ENCODE data around the gene JPH2.

Gene JPH2

GRCh38 chr20:44087857-44088120 lies 99.2 kb downstream of the JPH2 start:
- TF ChIP-seq CTCF (IDR thresholded peaks at IDR 0.05; ENCODE audit: insufficient read depth, low read depth, low read length, missing control alignments): no peak
- no peak overlapping the region for H3K4me3 ChIP-seq (ENCODE audit: low read depth, low read length)
- no peak for DNase-seq (ENCODE audit: low read depth)

- DNase-seq (ENCODE audit: low read depth): no peak
- TF ChIP-seq CTCF (IDR thresholded peaks at IDR 0.05; ENCODE audit: insufficient read depth, low read depth, low read length, missing control alignments): no peak
Observed at GRCh38 chr20:44087051-44087856, 99.7 kb downstream of the JPH2 start.

GRCh38 chr20:44085616-44086434 lies 101.2 kb downstream of the JPH2 start:
- no peak for TF ChIP-seq CTCF (IDR thresholded peaks at IDR 0.05; ENCODE audit: insufficient read depth, low read depth, low read length, missing control alignments)
- no peak for DNase-seq (ENCODE audit: low read depth)
- H3K4me3 ChIP-seq (ENCODE audit: low read depth, low read length): no peak overlapping the region

More at GRCh38 chr20:44087051-44087856, 99.7 kb downstream of the JPH2 start:
- no peak overlapping the region for H3K4me3 ChIP-seq (ENCODE audit: low read depth, low read length)

- no peak for TF ChIP-seq CTCF (IDR thresholded peaks at IDR 0.05; ENCODE audit: insufficient read depth, low read depth, low read length, missing control alignments)
- no peak for DNase-seq (ENCODE audit: low read depth)
- H3K4me3 ChIP-seq (ENCODE audit: low read depth, low read length): no peak overlapping the region
Observed at GRCh38 chr20:44084891-44085290, 102.1 kb downstream of the JPH2 start.

- H3K4me3 ChIP-seq (ENCODE audit: low read depth, low read length): no peak overlapping the region
- TF ChIP-seq CTCF (IDR thresholded peaks at IDR 0.05; ENCODE audit: insufficient read depth, low read depth, low read length, missing control alignments): no peak
- DNase-seq (ENCODE audit: low read depth): no peak
Observed at GRCh38 chr20:44084439-44084838, 102.5 kb downstream of the JPH2 start.

- TF ChIP-seq CTCF (IDR thresholded peaks at IDR 0.05; ENCODE audit: insufficient read depth, low read depth, low read length, missing control alignments): no peak
- H3K4me3 ChIP-seq (ENCODE audit: low read depth, low read length): no peak overlapping the region
- no peak for DNase-seq (ENCODE audit: low read depth)
Observed at GRCh38 chr20:44083220-44083933, 103.6 kb downstream of the JPH2 start.
